ENCODE results near the gene LMBRD1.

The LMBRD1 gene

DNA sequence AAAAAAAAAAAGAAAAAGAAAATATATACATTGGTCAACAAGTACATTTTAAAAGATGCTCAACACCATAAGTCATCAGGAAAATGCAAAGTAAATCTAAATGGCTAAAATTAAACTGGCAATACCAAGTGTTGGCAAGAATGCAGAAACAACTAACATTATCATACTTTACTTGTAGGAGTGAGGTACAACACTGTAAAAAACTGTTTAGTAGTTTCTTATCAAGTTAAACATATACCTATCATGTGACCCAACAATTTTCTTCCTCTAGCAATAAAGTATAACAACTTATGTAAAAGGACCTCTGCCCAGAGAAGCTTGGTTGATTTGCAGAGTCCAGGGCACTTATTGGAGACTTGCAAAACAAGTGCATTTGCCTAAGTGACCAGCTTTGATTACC lies 40.4 kb downstream of the LMBRD1 start:
- Histone ChIP-seq H3K79me2 (ENCODE audit: insufficient read depth, low read length) (no peaks in the 10 kb centered on the region), H3K9ac (ENCODE audit: low read depth, low read length, poor library complexity, severe bottlenecking) (no peak overlapping the region), H3F3A (ENCODE audit: low read depth) (no peaks in the 10 kb centered on the region), H3K36me3 (ENCODE audit: insufficient read depth, low read length) (no peaks in the 10 kb centered on the region), H3K27me3 (ENCODE audit: insufficient read depth, low read length, poor library complexity, severe bottlenecking) (no peaks in the 10 kb centered on the region), H3K9me3 (ENCODE audit: insufficient read depth, low read depth, low read length) (no peaks in the 10 kb centered on the region), H3K4me2 (ENCODE audit: low read depth, low read length, poor library complexity, severe bottlenecking) (no peak overlapping the region), H4K20me1 (ENCODE audit: insufficient read depth, low read length, poor library complexity, severe bottlenecking) (no peaks in the 10 kb centered on the region), H3K4me1 (ENCODE audit: insufficient read depth, low read length, poor library complexity, severe bottlenecking) (peaks cover 6% of the 10 kb centered on the region), H3K4me3 (ENCODE audit: low read length, poor library complexity, severe bottlenecking) (no peak overlapping the region), H3K9me2 (replicated peaks; ENCODE audit: low read depth, low read length) (no peaks in the 10 kb centered on the region), H2AFZ (ENCODE audit: low read length) (no peak overlapping the region)
- TF ChIP-seq CTCF (conservative IDR thresholded peaks at IDR 0.05; ENCODE audit: low read length) (no peak), EZH2phosphoT487 (IDR thresholded peaks at IDR 0.05; ENCODE audit: borderline replicate concordance) (no peak)

DNA sequence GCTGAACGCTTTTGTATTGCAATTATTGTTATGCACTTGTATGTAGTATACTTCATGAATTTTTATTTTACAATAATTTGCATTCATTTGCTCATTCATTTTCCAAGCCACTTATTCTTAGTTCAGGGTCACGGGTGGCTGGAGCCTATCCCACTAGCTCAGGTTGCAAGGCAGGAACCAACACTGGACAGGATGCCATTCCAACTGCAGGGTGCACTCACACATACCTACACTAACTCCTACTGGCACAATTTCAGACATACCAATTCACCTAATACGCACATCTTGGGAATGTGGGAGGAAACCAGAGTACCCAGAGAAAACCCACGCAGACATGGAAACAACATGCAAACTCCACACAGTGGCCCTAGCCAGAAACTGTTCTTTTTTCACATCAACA lies 61.8 kb downstream of the LMBRD1 start:
- Histone ChIP-seq H3K4me1 (ENCODE audit: insufficient read depth, low read length, poor library complexity, severe bottlenecking) (no peaks in the 10 kb centered on the region), H3F3A (ENCODE audit: low read depth) (no peaks in the 10 kb centered on the region), H3K4me3 (ENCODE audit: low read length, poor library complexity, severe bottlenecking) (no peak overlapping the region), H3K36me3 (ENCODE audit: insufficient read depth, low read length) (no peaks in the 10 kb centered on the region), H3K9me3 (ENCODE audit: insufficient read depth, low read depth, low read length) (no peaks in the 10 kb centered on the region), H3K4me2 (ENCODE audit: low read depth, low read length, poor library complexity, severe bottlenecking) (no peak overlapping the region), H3K79me2 (ENCODE audit: insufficient read depth, low read length) (no peaks in the 10 kb centered on the region), H3K9ac (ENCODE audit: low read depth, low read length, poor library complexity, severe bottlenecking) (no peak overlapping the region), H2AFZ (ENCODE audit: low read length) (no peak overlapping the region), H3K27me3 (ENCODE audit: insufficient read depth, low read length, poor library complexity, severe bottlenecking) (no peaks in the 10 kb centered on the region), H4K20me1 (ENCODE audit: insufficient read depth, low read length, poor library complexity, severe bottlenecking) (no peaks in the 10 kb centered on the region), H3K9me2 (replicated peaks; ENCODE audit: low read depth, low read length) (no peaks in the 10 kb centered on the region)
- TF ChIP-seq CTCF (conservative IDR thresholded peaks at IDR 0.05; ENCODE audit: low read length) = no peak
- TF ChIP-seq EZH2phosphoT487 (IDR thresholded peaks at IDR 0.05; ENCODE audit: borderline replicate concordance) = no peak

GRCh38 chr6:69732640-69733039 lies 64.2 kb downstream of the LMBRD1 start:
- Histone ChIP-seq H3K9me2 (replicated peaks; ENCODE audit: low read depth, low read length) (no peaks in the 10 kb centered on the region), H3K36me3 (ENCODE audit: insufficient read depth, low read length) (no peaks in the 10 kb centered on the region), H3F3A (ENCODE audit: low read depth) (no peaks in the 10 kb centered on the region), H3K79me2 (ENCODE audit: insufficient read depth, low read length) (no peaks in the 10 kb centered on the region), H3K4me2 (ENCODE audit: low read depth, low read length, poor library complexity, severe bottlenecking) (no peak overlapping the region), H2AFZ (ENCODE audit: low read length) (no peak overlapping the region), H3K27me3 (ENCODE audit: insufficient read depth, low read length, poor library complexity, severe bottlenecking) (no peaks in the 10 kb centered on the region), H4K20me1 (ENCODE audit: insufficient read depth, low read length, poor library complexity, severe bottlenecking) (no peaks in the 10 kb centered on the region), H3K9me3 (ENCODE audit: insufficient read depth, low read depth, low read length) (no peaks in the 10 kb centered on the region), H3K4me1 (ENCODE audit: insufficient read depth, low read length, poor library complexity, severe bottlenecking) (no peaks in the 10 kb centered on the region), H3K9ac (ENCODE audit: low read depth, low read length, poor library complexity, severe bottlenecking) (no peak overlapping the region), H3K4me3 (ENCODE audit: low read length, poor library complexity, severe bottlenecking) (no peak overlapping the region)
- TF ChIP-seq CTCF (conservative IDR thresholded peaks at IDR 0.05; ENCODE audit: low read length) (peak; percentile 60), EZH2phosphoT487 (IDR thresholded peaks at IDR 0.05; ENCODE audit: borderline replicate concordance) (no peak)
